Esophagus muscularis mucosa (tissue), 4 donors: Measurements from ENCODE around the gene RRAD. TPM values are rescaled to one million over a fixed set of nuclear protein-coding genes. Genes with fewer than 3 reads are reported as not detected.

Experiments used
- DNase-seq: peaks from one replicate; pipeline ENCODE4 v3.0.0-alpha.2; 2017; ENCODE audit errors: extremely low spot score
- H3K27ac ChIP-seq, 4 donors: fragments of 200-600 bp; sonication (generic); replicated peaks in 1 of 4; 1 replicate in 3 of 4; 2 replicates in 1 of 4; pipeline ENCODE4 v1.5.1; 2016 to 2019; ENCODE audit warnings: mild to moderate bottlenecking in 1 of 4
- H3K27me3 ChIP-seq, 4 donors: fragments of 200-600 bp; sonication (generic); one replicate each; pipeline versions ENCODE4 v1.5.1 to v1.6.0; 2016 to 2019
- H3K36me3 ChIP-seq, 4 donors: fragments of 200-600 bp; sonication (generic); one replicate each; pipeline ENCODE4 v1.5.1; 2016 to 2019
- H3K4me1 ChIP-seq, 4 donors: fragments of 200-600 bp; sonication (generic); one replicate each; pipeline ENCODE4 v1.5.1; 2016 to 2019
- H3K4me3 ChIP-seq, 4 donors: fragments of 200-600 bp; sonication (generic); 1 replicate in 2 of 4; 2 replicates in 2 of 4; pipeline ENCODE4 v1.5.1; 2016 to 2019; ENCODE audit warnings: mild to moderate bottlenecking in 4 of 4, moderate library complexity in 1 of 4
- H3K9me3 ChIP-seq, 4 donors: fragments of 200-600 bp; sonication (generic); 1 replicate in 3 of 4; 2 replicates in 1 of 4; pipeline ENCODE4 v1.5.1; 2016 to 2019
- CTCF ChIP-seq, 3 experiments: fragments of 200-600 bp in 2 of 3; fragments of 450-650 bp in 1 of 3; sonication (generic) in 2 of 3; IDR thresholded peaks; one replicate each; pipeline ENCODE4 v1.5.1; 2017 to 2019; ENCODE audit warnings: antibody characterized with exemption in 3 of 3, mild to moderate bottlenecking in 2 of 3, moderate library complexity in 1 of 3
- EP300 ChIP-seq: sonication (generic); formaldehyde crosslinking; IDR thresholded peaks from one replicate; pipeline ENCODE4 v1.6.1; 2017; ENCODE audit warnings: antibody characterized with exemption
- POLR2A ChIP-seq: fragments of 450-650 bp; IDR thresholded peaks from one replicate; pipeline ENCODE4 v1.6.1; 2017; ENCODE audit warnings: antibody characterized with exemption, moderate library complexity, mild to moderate bottlenecking, low read depth
- POLR2AphosphoS5 ChIP-seq, 2 donors: sonication (generic); formaldehyde crosslinking; IDR thresholded peaks; one replicate each; pipeline ENCODE4 v1.6.1; 2017; ENCODE audit warnings: antibody characterized with exemption in 2 of 2
- WGBS: methylation state at CpG from one replicate; pipeline ENCODE4 v1.1.5; 2018; 5-methylcytosine and 5-hydroxymethylcytosine counted together
- intact Hi-C: fragments of 100-400 bp; cut with DNase I; formaldehyde crosslinking; loops from one replicate; pipeline ENCODE4 v1.15.1; 2023
- total RNA-seq, 4 donors: library from RNA; depleted of rRNA; stranded (reverse); fragments of >200 nt; gene quantifications; one replicate each; pipeline versions ENCODE4 v1.1.0 to v1.2.1, GENCODE V29; 2016

RRAD gene
- total RNA-seq, 4 donors from 2014 or later = 36.4 to 64.9 (median 55.4) TPM

- Histone ChIP-seq H3K9me3 (no peaks in the 10 kb centered on the region), H3K27ac (peak overlapping the region in 1 of 4 donors; percentile 37), H3K36me3 (peaks cover 0 to 31% (median 19%) of the 10 kb centered on the region in 4 donors), H3K4me3 (no peak overlapping the region), H3K4me1 (peaks cover 38 to 70% (median 62%) of the 10 kb centered on the region in 4 donors), H3K27me3 (peaks cover 0 to 2% (median 0%) of the 10 kb centered on the region in 4 donors)
- intact Hi-C loops = loop anchor here (1.0 kb wide), 1 partner anchor 34 kb away; no protein-coding TSS in a partner anchor
- TF ChIP-seq CTCF (IDR thresholded peaks at IDR 0.05) (peak; percentile 28 to 44 (median 44)), EP300 (no peak), POLR2AphosphoS5 (IDR thresholded peaks at IDR 0.05) (no peak), POLR2A (no peak)
- no peak for DNase-seq
- 73% methylated on average over 10 of the region's 10 CpGs for WGBS
Measured at GRCh38 chr16:66928702-66929388, 3.5 kb upstream of the RRAD start.

GRCh38 chr16:66927918-66928649 lies 2.7 kb upstream of the RRAD start:
- intact Hi-C loops = no loop called here
- TF ChIP-seq POLR2AphosphoS5 (IDR thresholded peaks at IDR 0.05) (no peak), EP300 (no peak), POLR2A (no peak), CTCF (IDR thresholded peaks at IDR 0.05) (no peak)
- Histone ChIP-seq H3K4me1 (peaks cover 39 to 70% (median 62%) of the 10 kb centered on the region in 4 donors), H3K36me3 (peaks cover 0 to 31% (median 22%) of the 10 kb centered on the region in 4 donors), H3K27ac (peak overlapping the region in 2 of 4 donors; percentile 37 to 92), H3K4me3 (no peak overlapping the region), H3K9me3 (no peaks in the 10 kb centered on the region), H3K27me3 (peaks cover 0 to 3% (median 0%) of the 10 kb centered on the region in 4 donors)
- no peak for DNase-seq
- WGBS = 92% methylated on average over 7 of the region's 8 CpGs

- no peak for DNase-seq
- H3K36me3 ChIP-seq = peaks cover 3 to 27% (median 18%) of the 10 kb centered on the region in 4 donors
- TF ChIP-seq POLR2AphosphoS5 (IDR thresholded peaks at IDR 0.05) (no peak), POLR2A (peak; percentile 13)
- intact Hi-C loops = no loop called here
- H3K4me1 ChIP-seq = peaks cover 36 to 70% (median 62%) of the 10 kb centered on the region in 4 donors
- H3K27ac ChIP-seq = peak overlapping the region; percentile 92 to 95 (median 93)
- no peak overlapping the region for H3K4me3 ChIP-seq
- 60% methylated on average over 2 of the region's 3 CpGs for WGBS
- peaks cover 0 to 3% (median 0%) of the 10 kb centered on the region in 4 donors for H3K27me3 ChIP-seq
- no peaks in the 10 kb centered on the region for H3K9me3 ChIP-seq
Measured at GRCh38 chr16:66926961-66927436, 1.7 kb upstream of the RRAD start.

GRCh38 chr16:66926171-66926947 lies 1.0 kb upstream of the RRAD start:
- no peak for TF ChIP-seq POLR2A
- no peak for TF ChIP-seq POLR2AphosphoS5 (IDR thresholded peaks at IDR 0.05)
- TF ChIP-seq CTCF (IDR thresholded peaks at IDR 0.05) = no peak
- peaks cover 39 to 75% (median 66%) of the 10 kb centered on the region in 4 donors for H3K4me1 ChIP-seq
- intact Hi-C loops = no loop called here
- 66% methylated on average over 5 of the region's 5 CpGs for WGBS
- peaks cover 10 to 27% (median 19%) of the 10 kb centered on the region in 4 donors for H3K36me3 ChIP-seq
- H3K4me3 ChIP-seq = peak overlapping the region; percentile 72 to 77 (median 74)
- peaks cover 0 to 3% (median 0%) of the 10 kb centered on the region in 4 donors for H3K27me3 ChIP-seq
- H3K9me3 ChIP-seq = no peaks in the 10 kb centered on the region
- no peak for DNase-seq
- peak overlapping the region; percentile 92 to 95 (median 93) for H3K27ac ChIP-seq
